Stimulated activated naive CD8-positive, alpha-beta T cell treated with anti-CD3 and anti-CD28 coated beads, Interleukin-15, Interleukin-2, amounts not matched to agents 100 ng/mL and 50 ng/mL, for 24 hours (primary cell): ENCODE results near the gene TNFRSF8.
A peak's percentile ranks its signal among the peaks of the same experiment; 100 is the strongest.

Experiments
- H3K27ac Mint-ChIP-seq: one replicate; pipeline ENCODE4 v1.8.0; 2021; ENCODE audit warnings: mild to moderate bottlenecking, mixed read lengths
- H3K27me3 Mint-ChIP-seq: one replicate; pipeline ENCODE4 v1.8.0; 2021; ENCODE audit warnings: mixed read lengths
- H3K36me3 Mint-ChIP-seq: one replicate; pipeline ENCODE4 v1.8.0; 2021; ENCODE audit warnings: low read depth, mixed read lengths
- H3K4me1 Mint-ChIP-seq: one replicate; pipeline ENCODE4 v1.8.0; 2021; ENCODE audit warnings: low read depth, mixed read lengths
- H3K4me3 Mint-ChIP-seq: one replicate; pipeline ENCODE4 v1.8.0; 2021; ENCODE audit warnings: mild to moderate bottlenecking, mixed read lengths
- H3K9me3 Mint-ChIP-seq: one replicate; pipeline ENCODE4 v1.8.0; 2021; ENCODE audit warnings: mixed read lengths

Gene TNFRSF8

GRCh38 chr1:12067900-12068821 lies 5.1 kb downstream of the TNFRSF8 start:
- Mint-ChIP-seq H3K27ac (peak overlapping the region; percentile 68), H3K4me3 (peak overlapping the region; percentile 45), H3K36me3 (no peaks in the 10 kb centered on the region), H3K27me3 (peaks cover 57% of the 10 kb centered on the region), H3K9me3 (no peaks in the 10 kb centered on the region), H3K4me1 (peaks cover 59% of the 10 kb centered on the region)

- peak overlapping the region; percentile 19 for H3K4me3 Mint-ChIP-seq
- no peaks in the 10 kb centered on the region for H3K9me3 Mint-ChIP-seq
- H3K27me3 Mint-ChIP-seq: peaks cover 43% of the 10 kb centered on the region
- H3K4me1 Mint-ChIP-seq: peaks cover 45% of the 10 kb centered on the region
- no peaks in the 10 kb centered on the region for H3K36me3 Mint-ChIP-seq
- H3K27ac Mint-ChIP-seq: peak overlapping the region; percentile 56
Measured at GRCh38 chr1:12069623-12070244, 6.6 kb downstream of the TNFRSF8 start.

DNA sequence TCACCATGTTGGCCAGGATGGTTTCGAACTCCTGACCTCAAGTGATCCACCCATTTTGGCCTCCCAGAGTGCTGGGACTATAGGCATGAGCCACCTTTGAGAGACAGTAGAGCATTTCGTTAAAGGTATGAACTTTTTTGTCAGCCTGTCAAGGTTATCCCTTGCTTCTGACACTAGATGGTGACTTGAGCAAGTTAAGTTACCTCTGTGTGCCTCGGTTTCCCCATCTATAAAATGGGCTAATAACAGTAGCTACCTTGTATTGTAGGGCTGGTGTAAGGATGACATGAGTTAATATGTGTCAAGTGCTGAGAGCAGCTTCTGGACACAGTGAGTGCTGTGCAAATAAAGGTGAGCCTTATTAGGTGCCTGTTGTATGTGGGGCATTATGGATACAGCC lies 8.8 kb downstream of the TNFRSF8 start:
- Mint-ChIP-seq H3K27ac (no peak overlapping the region), H3K4me3 (no peak overlapping the region), H3K36me3 (no peaks in the 10 kb centered on the region), H3K4me1 (peaks cover 32% of the 10 kb centered on the region), H3K9me3 (no peaks in the 10 kb centered on the region), H3K27me3 (peaks cover 32% of the 10 kb centered on the region)

DNA sequence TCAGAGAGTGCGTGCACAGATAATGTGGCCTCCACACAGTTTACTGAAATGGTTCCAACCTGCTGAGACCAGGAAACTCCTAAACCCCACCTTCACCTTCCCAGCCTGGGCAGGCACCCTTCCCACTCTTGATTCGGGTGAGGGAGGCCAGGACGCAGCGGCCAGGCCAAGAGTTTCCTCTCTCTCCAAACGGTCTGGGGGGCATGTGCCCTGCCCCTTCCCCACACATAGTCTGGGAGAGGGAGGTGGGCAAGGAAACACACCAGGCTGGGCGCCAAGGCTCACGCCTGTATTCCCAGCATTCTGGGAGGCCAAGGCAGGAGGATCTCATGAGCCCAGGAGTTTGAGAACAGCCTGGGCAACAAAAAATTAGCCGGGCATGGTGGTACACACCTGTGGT lies 9.6 kb downstream of the TNFRSF8 start:
- peaks cover 35% of the 10 kb centered on the region for H3K27me3 Mint-ChIP-seq
- H3K4me1 Mint-ChIP-seq: peaks cover 23% of the 10 kb centered on the region
- no peaks in the 10 kb centered on the region for H3K9me3 Mint-ChIP-seq
- H3K4me3 Mint-ChIP-seq: no peak overlapping the region
- no peaks in the 10 kb centered on the region for H3K36me3 Mint-ChIP-seq
- H3K27ac Mint-ChIP-seq: no peak overlapping the region

DNA sequence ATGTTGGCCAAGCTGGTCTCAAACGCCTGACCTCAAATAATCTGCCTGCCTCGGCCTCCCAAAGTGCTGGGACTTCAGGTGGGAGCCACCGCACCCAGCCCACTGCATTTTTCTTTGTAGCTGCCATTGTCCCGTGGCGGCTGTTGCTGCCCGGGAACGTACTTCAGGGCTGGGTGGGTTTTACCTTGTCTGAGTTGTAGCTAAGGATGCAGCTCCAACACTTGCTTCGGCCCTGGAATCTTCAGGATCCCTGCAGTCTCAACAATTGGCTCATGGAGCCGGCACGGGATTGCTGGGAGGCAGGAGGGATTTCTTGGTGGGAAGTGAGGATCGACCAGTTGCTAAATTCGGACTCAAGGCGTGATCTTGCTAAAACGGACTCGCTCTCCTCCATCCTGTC lies 10.7 kb downstream of the TNFRSF8 start:
- Mint-ChIP-seq H3K27ac (no peak overlapping the region), H3K4me1 (peaks cover 16% of the 10 kb centered on the region), H3K9me3 (no peaks in the 10 kb centered on the region), H3K4me3 (no peak overlapping the region), H3K27me3 (peaks cover 29% of the 10 kb centered on the region), H3K36me3 (no peaks in the 10 kb centered on the region)

DNA sequence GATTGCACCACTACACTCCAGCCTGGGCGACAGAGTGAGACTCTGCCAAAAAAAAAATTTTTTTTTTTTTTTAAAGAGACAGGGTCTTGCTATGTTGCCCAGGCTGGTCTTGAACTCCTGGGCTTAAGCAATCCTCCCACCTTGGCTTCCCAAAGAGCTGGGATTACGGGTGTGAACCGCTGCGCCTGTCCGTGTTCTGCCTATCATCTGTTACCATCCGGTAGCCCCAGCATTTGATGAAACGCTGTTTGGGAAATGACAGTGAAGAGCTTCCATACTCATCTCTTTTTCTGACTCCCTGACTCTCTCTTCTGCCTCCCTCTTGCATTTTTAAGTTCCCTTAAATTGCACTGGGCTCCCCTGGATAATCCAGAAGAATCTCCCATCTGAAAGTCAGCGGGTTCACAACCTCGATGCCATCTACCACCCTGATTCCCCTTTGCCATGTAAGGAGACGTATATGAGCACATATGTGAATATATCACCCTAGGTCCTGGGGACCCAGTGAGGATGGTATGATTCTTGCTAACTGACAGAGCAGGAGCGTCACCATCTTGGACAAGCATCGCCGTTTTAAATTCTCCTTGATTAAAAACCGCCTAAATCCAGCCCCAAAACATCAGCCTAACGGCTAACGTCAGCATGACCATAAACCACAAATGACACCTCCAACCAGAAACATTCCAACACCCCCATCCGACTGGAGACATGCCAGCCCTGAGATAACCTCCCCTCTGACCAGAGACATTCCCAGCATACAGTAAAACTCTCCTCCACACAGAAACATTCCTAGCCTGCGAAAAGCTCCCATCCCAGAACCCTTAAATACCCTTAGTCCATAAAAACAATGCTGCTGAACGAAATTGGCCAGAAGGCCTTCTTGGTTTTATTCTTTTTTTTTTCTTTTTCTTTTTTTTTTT lies 12.4 kb downstream of the TNFRSF8 start:
- Mint-ChIP-seq H3K27ac (no peak overlapping the region), H3K36me3 (no peaks in the 10 kb centered on the region), H3K27me3 (peaks cover 17% of the 10 kb centered on the region), H3K9me3 (no peaks in the 10 kb centered on the region), H3K4me1 (peaks cover 13% of the 10 kb centered on the region), H3K4me3 (no peak overlapping the region)

DNA sequence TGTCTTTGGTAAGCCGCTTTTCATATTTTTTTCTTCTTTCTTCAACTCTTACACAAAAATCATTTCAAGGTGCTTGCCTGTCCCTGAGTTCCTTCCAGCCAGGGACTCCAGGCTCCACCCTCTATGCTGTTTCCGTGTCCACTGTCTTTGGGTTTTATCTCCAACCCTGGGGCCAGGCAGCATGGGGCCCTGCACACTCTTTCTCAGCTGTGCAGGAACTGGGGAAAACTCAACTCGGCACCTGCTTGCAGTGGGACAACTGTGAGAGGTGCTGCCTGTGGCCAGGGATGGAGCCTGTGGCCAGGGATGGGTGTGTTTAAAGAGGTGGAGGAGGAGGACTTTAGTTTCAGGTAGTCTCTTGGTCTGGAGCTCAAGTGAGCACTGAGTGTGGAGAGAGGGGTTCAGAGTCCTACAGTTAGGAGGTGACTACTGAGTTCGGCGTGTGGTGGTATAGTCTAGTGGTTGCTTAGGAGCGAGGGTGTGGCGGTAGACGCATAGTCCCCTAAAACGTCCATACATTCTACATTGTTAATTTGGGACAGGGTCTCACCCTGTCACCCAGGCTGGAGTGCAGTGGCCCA lies 13.4 kb downstream of the TNFRSF8 start:
- Mint-ChIP-seq H3K27me3 (peaks cover 10% of the 10 kb centered on the region), H3K4me3 (no peak overlapping the region), H3K9me3 (no peaks in the 10 kb centered on the region), H3K36me3 (no peaks in the 10 kb centered on the region), H3K4me1 (peaks cover 14% of the 10 kb centered on the region), H3K27ac (no peak overlapping the region)

DNA sequence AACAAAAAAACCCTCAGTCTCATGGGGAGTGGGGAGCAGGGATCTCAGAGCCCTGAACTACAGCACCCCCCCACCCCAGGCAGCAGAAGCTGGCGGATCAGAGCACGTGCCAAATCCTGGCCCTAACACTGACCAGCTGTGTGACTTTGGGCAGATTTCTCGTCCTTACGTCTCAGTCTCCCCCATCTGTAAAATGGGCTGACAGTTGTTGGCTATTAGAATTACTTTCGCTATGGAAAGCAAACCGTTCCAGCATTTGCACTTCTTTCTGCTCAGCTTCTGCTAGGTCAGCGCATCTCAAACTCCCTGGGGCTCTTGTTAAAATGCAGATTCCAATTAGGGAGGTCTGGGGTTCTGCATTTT lies 15.5 kb downstream of the TNFRSF8 start:
- H3K27me3 Mint-ChIP-seq: peaks cover 8% of the 10 kb centered on the region
- H3K9me3 Mint-ChIP-seq: peaks cover 13% of the 10 kb centered on the region
- peaks cover 10% of the 10 kb centered on the region for H3K36me3 Mint-ChIP-seq
- no peak overlapping the region for H3K4me3 Mint-ChIP-seq
- H3K4me1 Mint-ChIP-seq: peaks cover 26% of the 10 kb centered on the region
- no peak overlapping the region for H3K27ac Mint-ChIP-seq

- peaks cover 8% of the 10 kb centered on the region for H3K27me3 Mint-ChIP-seq
- H3K9me3 Mint-ChIP-seq: peaks cover 18% of the 10 kb centered on the region
- no peak overlapping the region for H3K4me3 Mint-ChIP-seq
- peaks cover 10% of the 10 kb centered on the region for H3K36me3 Mint-ChIP-seq
- no peak overlapping the region for H3K27ac Mint-ChIP-seq
- H3K4me1 Mint-ChIP-seq: peaks cover 26% of the 10 kb centered on the region
Measured at GRCh38 chr1:12078938-12079861, 16.1 kb downstream of the TNFRSF8 start.

DNA sequence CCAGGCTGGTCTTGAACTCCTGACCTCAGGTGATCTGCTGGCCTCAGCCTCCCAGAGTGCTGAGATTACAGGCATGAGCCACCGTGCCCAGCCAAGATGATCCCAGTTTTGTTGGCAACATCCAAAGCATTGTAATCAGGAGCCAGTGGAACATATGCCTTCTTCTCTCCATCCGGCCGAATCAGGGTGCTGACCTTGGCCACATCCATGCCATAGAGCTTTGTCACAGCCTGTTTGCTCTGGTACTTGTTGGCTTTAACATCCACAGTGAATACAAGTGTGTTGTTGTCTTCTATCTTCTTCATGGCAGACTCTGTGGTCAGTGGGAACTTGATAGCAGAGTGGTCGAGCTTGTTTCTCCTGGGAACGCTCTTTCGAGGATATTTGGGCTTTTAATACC lies 17.1 kb downstream of the TNFRSF8 start:
- Mint-ChIP-seq H3K36me3 (peaks cover 10% of the 10 kb centered on the region), H3K4me1 (peaks cover 26% of the 10 kb centered on the region), H3K9me3 (peaks cover 18% of the 10 kb centered on the region)

DNA sequence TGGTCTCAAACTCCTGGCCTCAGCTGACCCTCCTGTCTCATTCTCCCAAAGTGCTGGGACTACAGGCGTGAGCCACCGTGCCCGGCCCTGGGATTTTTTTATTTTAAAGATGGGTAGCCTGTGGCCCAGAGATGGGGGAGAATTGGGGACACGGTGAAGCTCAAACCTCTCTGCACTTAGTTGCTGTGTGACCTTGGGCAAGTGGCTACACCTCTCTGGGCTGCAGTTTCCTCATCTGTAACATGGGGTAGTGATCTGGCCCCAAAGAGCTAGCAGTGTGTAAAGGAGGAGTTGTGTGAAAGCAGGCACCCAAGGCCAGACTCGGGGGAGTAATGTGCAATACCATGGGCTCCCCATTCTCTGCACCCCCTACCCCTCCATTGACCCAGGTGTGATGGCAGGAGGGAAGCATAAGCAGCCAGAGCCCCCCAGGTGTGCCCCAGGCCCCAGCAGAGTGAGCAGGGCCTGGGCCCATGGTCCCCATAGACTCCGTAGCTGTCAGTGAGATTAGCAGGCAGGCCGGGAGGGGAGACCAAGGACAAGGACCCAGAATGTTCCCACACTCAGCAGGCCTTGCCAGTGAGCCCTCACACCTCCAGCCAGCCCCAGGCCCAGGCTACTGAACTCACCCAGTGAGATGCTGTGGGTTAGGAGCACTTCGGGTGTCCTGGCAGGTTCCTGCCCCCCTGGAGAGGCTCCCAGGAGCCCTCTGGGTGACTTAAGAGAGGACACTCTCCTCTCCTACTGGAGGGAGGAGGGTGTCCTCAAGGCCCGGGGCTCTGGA lies 17.9 kb downstream of the TNFRSF8 start:
- peaks cover 10% of the 10 kb centered on the region for H3K36me3 Mint-ChIP-seq
- peaks cover 18% of the 10 kb centered on the region for H3K9me3 Mint-ChIP-seq
- peaks cover 26% of the 10 kb centered on the region for H3K4me1 Mint-ChIP-seq
- H3K27me3 Mint-ChIP-seq: peaks cover 6% of the 10 kb centered on the region
- no peak overlapping the region for H3K4me3 Mint-ChIP-seq
- H3K27ac Mint-ChIP-seq: no peak overlapping the region

More for the DNA sequence above, 17.1 kb downstream of the TNFRSF8 start:
- Mint-ChIP-seq H3K27me3 (peaks cover 8% of the 10 kb centered on the region), H3K4me3 (no peak overlapping the region), H3K27ac (no peak overlapping the region)

DNA sequence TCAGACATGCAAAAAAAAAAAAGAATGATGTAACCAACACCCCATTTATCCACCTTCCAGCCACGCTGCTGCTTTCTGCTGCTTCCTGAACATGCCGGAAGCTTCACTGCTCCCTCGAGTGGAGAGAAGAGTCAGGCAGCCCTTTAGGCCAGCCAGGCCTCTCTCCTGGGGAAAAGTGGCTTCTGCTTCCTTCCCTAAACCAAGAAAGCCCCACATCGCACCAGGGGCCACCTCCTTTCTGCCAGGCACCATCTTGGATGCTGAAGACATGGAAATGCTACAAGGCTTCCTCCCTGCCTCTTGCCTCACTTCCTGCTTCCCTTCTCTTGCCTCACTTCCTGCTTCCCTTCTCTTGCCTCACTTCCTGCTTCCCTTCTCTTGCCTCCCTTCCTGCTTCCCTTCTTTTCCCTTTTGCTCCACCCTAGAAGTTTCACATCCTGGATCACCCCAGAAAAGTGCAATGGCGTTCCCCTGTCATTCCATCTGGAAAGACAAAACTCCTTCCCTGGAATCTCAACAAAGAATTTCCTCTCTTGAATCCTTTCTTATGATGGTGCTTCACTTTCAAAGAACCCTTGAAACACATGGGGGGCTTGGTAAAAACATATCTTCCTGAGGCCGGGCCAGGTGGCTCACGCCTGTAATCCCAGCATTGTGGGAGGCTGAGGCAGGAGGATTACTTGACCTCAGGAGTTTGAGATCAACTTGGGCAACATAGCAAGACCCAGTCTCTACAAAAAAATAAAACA lies 18.7 kb downstream of the TNFRSF8 start:
- peaks cover 12% of the 10 kb centered on the region for H3K36me3 Mint-ChIP-seq
- peaks cover 6% of the 10 kb centered on the region for H3K27me3 Mint-ChIP-seq
- H3K4me3 Mint-ChIP-seq: no peak overlapping the region
- no peak overlapping the region for H3K27ac Mint-ChIP-seq
- peaks cover 29% of the 10 kb centered on the region for H3K4me1 Mint-ChIP-seq
- H3K9me3 Mint-ChIP-seq: peaks cover 21% of the 10 kb centered on the region
